Activated CD8-positive, alpha-beta memory T cell treated with anti-CD3 and anti-CD28 coated beads, Interleukin-2, amount 50 U/mL, for 24 hours (primary cell): ENCODE data around the gene PTGER1.

Experiments
- DNase-seq: peaks from one replicate; pipeline ENCODE4 v3.0.0-alpha.2; 2020; ENCODE audit errors: extremely low read depth

Gene PTGER1

GRCh38 chr19:14502334-14503092, 27.4 kb upstream of the PTGER1 start:
- no peak for DNase-seq

GRCh38 chr19:14497228-14497921, 22.2 kb upstream of the PTGER1 start:
- no peak for DNase-seq

- DNase-seq, result no peak
These were observed 21.7 kb upstream of the PTGER1 start for GRCh38 chr19:14496834-14497227.

GRCh38 chr19:14496029-14496833, 21.1 kb upstream of the PTGER1 start, which contains the start of gene GIPC1:
TSS of gene GIPC1 (minus strand) at chr19:14496127. CDS start at chr19:14482976, 13,151 bp downstream.
- peak; percentile 44 for DNase-seq

GRCh38 chr19:14495672-14496028, 20.5 kb upstream of the PTGER1 start:
- no peak for DNase-seq

- DNase-seq, result no peak
These were observed 19.9 kb upstream of the PTGER1 start for GRCh38 chr19:14494910-14495671.

GRCh38 chr19:14494411-14494810, 19.3 kb upstream of the PTGER1 start:
- no peak for DNase-seq

GRCh38 chr19:14492756-14493337, 17.7 kb upstream of the PTGER1 start:
- DNase-seq, result no peak

- DNase-seq, result no peak
These were observed 12.4 kb upstream of the PTGER1 start for GRCh38 chr19:14487370-14488125.

- DNase-seq, result no peak
These were observed 7.2 kb upstream of the PTGER1 start for GRCh38 chr19:14482172-14482941.

- no peak for DNase-seq
These were observed 5.5 kb upstream of the PTGER1 start for GRCh38 chr19:14480700-14481079.

- DNase-seq, result no peak
These were observed 5.0 kb upstream of the PTGER1 start for GRCh38 chr19:14479975-14480699.

- no peak for DNase-seq
These were observed 4.3 kb upstream of the PTGER1 start for GRCh38 chr19:14479309-14479974.

- DNase-seq, result no peak
These were observed 3.0 kb upstream of the PTGER1 start for GRCh38 chr19:14478113-14478545.

GRCh38 chr19:14477418-14478112, 2.4 kb upstream of the PTGER1 start:
- no peak for DNase-seq

- DNase-seq, result no peak
These were observed 1.7 kb upstream of the PTGER1 start for GRCh38 chr19:14476673-14477401.

- no peak for DNase-seq
These were observed 1.1 kb upstream of the PTGER1 start for GRCh38 chr19:14476327-14476672.
